Stomach (tissue), 9 donors: ENCODE measurements around the gene NPC1L1. TPM values are rescaled to one million over a fixed set of nuclear protein-coding genes. Genes with fewer than 3 reads are reported as not detected.

Experiments
- DNase-seq, 2 donors: peaks; one replicate each; pipeline versions ENCODE4 v3.0.0 to v3.0.0-alpha.2; 2013 to 2019
- H3K27ac ChIP-seq, 5 donors: fragments of 200-600 bp in 4 of 5; sonication (generic) in 4 of 5; one replicate each; pipeline ENCODE4 v1.5.1; 2013 to 2019; ENCODE audit warnings: mild to moderate bottlenecking in 1 of 5, moderate library complexity in 1 of 5
- H3K27me3 ChIP-seq, 3 donors: fragments of 200-600 bp; sonication (generic); one replicate each; pipeline ENCODE4 v1.5.1; 2017 to 2019; ENCODE audit warnings: mixed run types in 1 of 3
- H3K36me3 ChIP-seq, 4 donors: fragments of 200-600 bp; sonication (generic); 1 replicate in 3 of 4; 2 replicates in 1 of 4; pipeline ENCODE4 v1.5.1; 2016 to 2019
- H3K4me1 ChIP-seq, 4 donors: fragments of 200-600 bp; sonication (generic); one replicate each; pipeline ENCODE4 v1.5.1; 2016 to 2019
- H3K4me3 ChIP-seq, 4 donors: fragments of 200-600 bp; sonication (generic) in 3 of 4; one replicate each; pipeline ENCODE4 v1.5.1; 2016 to 2019; ENCODE audit warnings: mild to moderate bottlenecking in 1 of 4
- H3K9me3 ChIP-seq, 4 donors: fragments of 200-600 bp; sonication (generic); one replicate each; pipeline ENCODE4 v1.5.1; 2016 to 2019
- CTCF ChIP-seq, 7 experiments: fragments of 450-650 bp in 4 of 7; fragments of 200-600 bp in 3 of 7; sonication (generic) in 3 of 7; IDR thresholded peaks; one replicate each; pipeline ENCODE4 v1.5.1; 2016 to 2019; ENCODE audit warnings: antibody characterized with exemption in 7 of 7, control low read depth in 2 of 7, mild to moderate bottlenecking in 1 of 7
- EP300 ChIP-seq: sonication (generic); formaldehyde crosslinking; IDR thresholded peaks from one replicate; pipeline ENCODE4 v1.6.1; 2017; ENCODE audit warnings: antibody characterized with exemption
- POLR2A ChIP-seq, 4 donors: fragments of 450-650 bp; IDR thresholded peaks; one replicate each; pipeline ENCODE4 v1.6.1; 2016; ENCODE audit warnings: antibody characterized with exemption in 4 of 4, control low read depth in 2 of 4, mild to moderate bottlenecking in 1 of 4, moderate library complexity in 1 of 4
- POLR2AphosphoS5 ChIP-seq, 3 donors: sonication (generic); formaldehyde crosslinking; IDR thresholded peaks; one replicate each; pipeline ENCODE4 v1.6.1; 2016; ENCODE audit warnings: antibody characterized with exemption in 3 of 3
- WGBS, 5 donors: extraction: QIAGEN DNeasy Blood & Tissue Kit in 3 of 5; methylation state at CpG; one replicate each; pipeline versions ENCODE4 v1.1.5 to v1.1.7; 2013 to 2018; 5-methylcytosine and 5-hydroxymethylcytosine counted together
- intact Hi-C: fragments of 100-400 bp; cut with DNase I; formaldehyde crosslinking; loops from one replicate; pipeline ENCODE4 v1.15.1; 2023; ENCODE audit warnings: low total_unique reads
- polyA plus RNA-seq, 3 donors: library from polyadenylated mRNA; stranded (reverse); fragments of 200-250 nt; gene quantifications; one replicate each; pipeline ENCODE4 v1.2.3, GENCODE V29; 2013
- total RNA-seq, 5 donors: library from RNA; depleted of rRNA; stranded (reverse); fragments of >200 nt; gene quantifications; one replicate each; pipeline versions ENCODE4 v1.1.0 to v1.2.3, GENCODE V29; 2014 to 2016
- donor health status: healthy with polysubstance abuse.
- donor health status: Bipolar disorder and iron deficiency.
- donor health status: healthy.

NPC1L1 gene
- total and polyA plus RNA-seq, 8 donors: 0.12 to 4.9 (median 1.1) TPM; not detected in 3

DNA sequence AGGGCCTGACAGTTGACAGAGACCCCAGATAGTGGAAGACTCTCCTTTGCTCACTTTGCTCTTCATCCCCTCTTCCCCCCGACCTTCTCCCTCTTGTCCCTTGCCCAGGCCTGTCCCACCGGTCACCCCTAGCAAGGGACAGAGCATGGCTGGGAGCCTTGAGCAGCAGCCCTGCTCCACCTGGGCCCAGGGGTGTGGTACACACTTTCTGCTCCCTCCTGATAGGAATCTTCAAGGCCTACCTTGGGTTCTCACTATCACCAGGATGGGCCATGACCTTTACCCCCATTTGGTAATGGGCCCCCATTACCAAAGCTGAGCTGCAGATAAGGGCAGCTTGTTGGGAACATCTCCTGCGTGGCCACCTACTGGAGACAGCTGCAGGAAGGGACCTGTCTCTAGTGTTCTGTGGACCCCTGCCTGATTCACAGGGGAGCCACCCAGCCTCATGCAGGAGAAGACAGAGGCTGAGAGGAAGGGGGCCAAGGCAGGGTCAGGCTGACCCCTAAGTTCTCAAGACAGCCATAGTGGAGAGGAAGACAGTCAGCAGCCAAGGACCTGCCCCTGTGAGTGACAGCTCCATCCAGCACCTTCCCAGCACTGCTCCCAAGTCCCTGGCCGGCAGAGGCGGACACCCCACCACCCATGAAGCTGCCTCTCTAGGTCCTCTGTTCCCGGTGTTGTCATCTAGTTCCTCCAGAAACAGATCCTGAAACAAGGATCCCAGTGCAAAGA, 913 bp upstream of the NPC1L1 start:
- Histone ChIP-seq H3K4me3 (no peak overlapping the region), H3K9me3 (no peaks in the 10 kb centered on the region), H3K36me3 (no peaks in the 10 kb centered on the region), H3K27ac (peak overlapping the region in 1 of 5 donors; percentile 79), H3K4me1 (peaks cover 4 to 12% (median 6%) of the 10 kb centered on the region in 4 donors), H3K27me3 (no peaks in the 10 kb centered on the region)
- TF ChIP-seq POLR2AphosphoS5 (IDR thresholded peaks at IDR 0.05) (no peak), CTCF (IDR thresholded peaks at IDR 0.05) (no peak), POLR2A (IDR thresholded peaks at IDR 0.05) (no peak), EP300 (no peak)
- 82 to 93% (median 92%) methylated on average over 5 to 6 of the region's 6 CpGs for WGBS, 5 donors
- peak in 1 of 2 donors; percentile 28 for DNase-seq
- intact Hi-C loops: no loop called here

GRCh38 chr7:44540592-44541027, 520 bp downstream of the NPC1L1 start:
- Histone ChIP-seq H3K36me3 (no peaks in the 10 kb centered on the region), H3K4me1 (peaks cover 4 to 12% (median 6%) of the 10 kb centered on the region in 4 donors), H3K9me3 (no peaks in the 10 kb centered on the region), H3K4me3 (no peak overlapping the region), H3K27ac (no peak overlapping the region), H3K27me3 (no peaks in the 10 kb centered on the region)
- DNase-seq: no peak
- TF ChIP-seq EP300 (no peak), POLR2A (IDR thresholded peaks at IDR 0.05) (no peak), CTCF (IDR thresholded peaks at IDR 0.05) (no peak), POLR2AphosphoS5 (IDR thresholded peaks at IDR 0.05) (no peak)
- intact Hi-C loops: no loop called here
- 73 to 88% (median 83%) methylated on average over 3 to 5 of the region's 5 CpGs for WGBS, 5 donors

DNA sequence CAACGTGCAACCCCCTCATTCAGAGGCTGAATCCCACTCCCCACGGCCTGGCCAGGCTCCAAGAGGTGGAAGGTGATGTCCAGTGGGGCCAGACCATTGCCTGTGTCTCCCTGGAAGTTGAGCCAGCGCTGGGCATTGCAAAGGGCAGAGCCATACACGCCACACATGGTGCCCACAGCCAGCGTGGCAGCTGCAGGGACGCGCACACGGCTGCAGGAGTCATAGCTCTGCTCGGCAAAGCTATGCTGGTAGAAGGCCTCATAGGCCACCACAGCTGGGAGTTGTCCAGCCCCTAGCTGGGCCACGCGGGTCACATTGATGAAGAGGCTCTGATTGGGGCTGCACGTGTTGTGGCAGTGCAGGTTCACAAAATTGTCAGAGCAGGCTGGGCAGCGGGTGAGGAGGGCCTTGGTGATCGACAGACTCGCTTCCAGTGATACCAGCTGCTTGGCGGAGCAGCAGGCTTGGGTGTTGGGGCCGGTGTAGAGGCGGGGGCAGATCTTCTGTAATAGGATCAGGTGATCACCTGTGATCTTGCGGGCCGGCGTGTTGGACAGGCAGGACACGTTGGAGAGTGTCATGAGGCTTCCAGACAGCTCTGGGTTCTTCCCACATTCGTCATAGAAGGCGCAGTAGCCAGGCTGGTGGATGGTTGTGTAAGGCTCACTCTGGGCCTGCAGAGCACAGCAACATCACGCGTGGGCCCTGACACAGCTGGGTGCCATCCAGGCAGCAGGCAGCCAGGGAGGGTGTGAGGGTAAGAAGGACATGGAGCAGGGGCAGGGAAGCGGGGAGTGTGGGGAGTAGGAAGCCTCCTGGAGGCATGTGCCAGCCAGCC, 1.2 kb downstream of the NPC1L1 start:
- TF ChIP-seq EP300 (no peak), POLR2A (IDR thresholded peaks at IDR 0.05) (no peak), POLR2AphosphoS5 (IDR thresholded peaks at IDR 0.05) (no peak), CTCF (IDR thresholded peaks at IDR 0.05) (no peak)
- Histone ChIP-seq H3K36me3 (no peaks in the 10 kb centered on the region), H3K4me3 (no peak overlapping the region), H3K9me3 (no peaks in the 10 kb centered on the region), H3K27ac (no peak overlapping the region), H3K4me1 (peaks cover 4 to 12% (median 6%) of the 10 kb centered on the region in 4 donors), H3K27me3 (no peaks in the 10 kb centered on the region)
- 84 to 91% (median 90%) methylated on average over 21 to 27 of the region's 27 CpGs for WGBS, 5 donors
- intact Hi-C loops: no loop called here
- DNase-seq: no peak

GRCh38 chr7:44538798-44539668, 2.1 kb downstream of the NPC1L1 start:
- intact Hi-C loops: no loop called here
- DNase-seq: no peak
- Histone ChIP-seq H3K9me3 (no peaks in the 10 kb centered on the region), H3K4me1 (peaks cover 4 to 20% (median 8%) of the 10 kb centered on the region in 4 donors), H3K4me3 (no peak overlapping the region), H3K27ac (no peak overlapping the region), H3K27me3 (no peaks in the 10 kb centered on the region), H3K36me3 (no peaks in the 10 kb centered on the region)
- no peak for TF ChIP-seq EP300
- no peak for TF ChIP-seq CTCF (IDR thresholded peaks at IDR 0.05)
- TF ChIP-seq POLR2A (IDR thresholded peaks at IDR 0.05): no peak
- TF ChIP-seq POLR2AphosphoS5 (IDR thresholded peaks at IDR 0.05): no peak
- WGBS, 5 donors: 88 to 93% (median 92%) methylated on average over 22 to 32 of the region's 32 CpGs
